Activated CD8-positive, alpha-beta memory T cell treated with anti-CD3 and anti-CD28 coated beads for 24 hours (primary cell): ENCODE measurements around the gene NAA10.
"Not testable (repeated sequence)": the region's sequence is repeated elsewhere in the genome, so short reads cannot be mapped to it uniquely, and the experiment has no call there.

Source experiments
- DNase-seq: peaks from one replicate; pipeline ENCODE4 v3.0.0-alpha.2; 2020

The NAA10 gene

GRCh38 chrX:153934762-153935325, at the start of gene NAA10:
NAA10 (minus strand) TSS chrX:153935037; CDS start chrX:153934904, 133 bp downstream.
- peak; percentile 85 for DNase-seq

GRCh38 chrX:153983321-153983801, 48.5 kb upstream of the NAA10 start:
- no peak for DNase-seq

GRCh38 chrX:153981771-153982533, 47.1 kb upstream of the NAA10 start:
- peak; percentile 77 for DNase-seq

- DNase-seq: no peak
Observed at GRCh38 chrX:153981231-153981630, 46.4 kb upstream of the NAA10 start.

- not testable (repeated sequence) for DNase-seq
Observed at GRCh38 chrX:153980394-153980793, 45.6 kb upstream of the NAA10 start.

GRCh38 chrX:153974726-153975286, 40.0 kb upstream of the NAA10 start:
- DNase-seq: no peak

- DNase-seq: no peak
Observed at GRCh38 chrX:153974003-153974725, 39.3 kb upstream of the NAA10 start.

GRCh38 chrX:153973127-153974002, 38.5 kb upstream of the NAA10 start:
- DNase-seq: no peak

- peak; percentile 95 for DNase-seq
Observed at GRCh38 chrX:153972368-153973126, 37.7 kb upstream of the NAA10 start, which contains the start of gene TMEM187. TMEM187 (plus strand) TSS chrX:153972754; CDS start chrX:153982063, 9,309 bp downstream.

GRCh38 chrX:153971450-153972367, 36.9 kb upstream of the NAA10 start, which contains the start of gene HCFC1:
HCFC1 (minus strand) TSS chrX:153971818; CDS start chrX:153970840, 978 bp downstream.
- peak; percentile 97 for DNase-seq

GRCh38 chrX:153971124-153971449, 36.2 kb upstream of the NAA10 start:
- peak; percentile 94 for DNase-seq

- no peak for DNase-seq
Observed at GRCh38 chrX:153970357-153971123, 35.7 kb upstream of the NAA10 start.

- no peak for DNase-seq
Observed at GRCh38 chrX:153969904-153970356, 35.1 kb upstream of the NAA10 start.

- no peak for DNase-seq
Observed at GRCh38 chrX:153969125-153969903, 34.5 kb upstream of the NAA10 start.

GRCh38 chrX:153968754-153969124, 33.9 kb upstream of the NAA10 start:
- no peak for DNase-seq

- DNase-seq: no peak
Observed at GRCh38 chrX:153968255-153968654, 33.4 kb upstream of the NAA10 start.

GRCh38 chrX:153967536-153968224, 32.8 kb upstream of the NAA10 start:
- no peak for DNase-seq
